ENCODE measurements around the gene NOVA2. TPM values are rescaled to one million over a fixed set of nuclear protein-coding genes. Genes with fewer than 3 reads are reported as not detected.

The NOVA2 gene
- total RNA-seq, 1 experiment from 2014 or later: not detected

DNA sequence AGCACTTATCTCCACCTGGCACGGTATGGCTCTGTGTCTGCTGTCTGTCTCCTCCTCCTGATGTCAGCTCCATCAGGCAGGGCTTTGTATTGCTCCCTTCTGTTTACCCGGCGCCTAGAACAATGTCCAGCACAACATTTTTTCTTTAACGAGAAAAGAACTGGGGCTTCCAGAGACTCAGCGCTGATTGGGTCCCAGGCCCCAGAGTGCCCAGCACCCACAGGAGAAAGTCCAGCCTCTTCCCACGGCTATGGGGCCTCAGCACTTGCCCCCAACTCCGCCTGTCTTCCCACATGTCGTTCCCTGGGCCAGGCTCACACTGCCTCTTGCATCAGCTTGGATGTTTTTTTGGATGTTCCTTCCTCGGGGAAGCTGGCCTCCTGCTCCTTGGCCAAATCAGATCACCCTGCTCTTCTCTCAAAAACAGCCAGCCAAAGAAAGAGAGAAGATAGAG lies 78.1 kb downstream of the NOVA2 start:
- H3K79me2 ChIP-seq (ENCODE audit: low read depth): peaks cover 7% of the 10 kb centered on the region; the same call in 1 of the 2 replicates
- H3K9me2 ChIP-seq (ENCODE audit: insufficient read depth): no peaks in the 10 kb centered on the region
- ChIA-PET POLR2A (ENCODE audit: unreplicated experiment) (no interaction called here), CTCF (no interaction called here)
- peaks cover 12% of the 10 kb centered on the region; the same call in 1 of the 2 replicates for H3F3A ChIP-seq (ENCODE audit: insufficient read depth, low read depth)
- no peak for TF ChIP-seq EZH2 (IDR thresholded peaks at IDR 0.05; ENCODE audit: low read depth)
- TF ChIP-seq, protein P1, sequence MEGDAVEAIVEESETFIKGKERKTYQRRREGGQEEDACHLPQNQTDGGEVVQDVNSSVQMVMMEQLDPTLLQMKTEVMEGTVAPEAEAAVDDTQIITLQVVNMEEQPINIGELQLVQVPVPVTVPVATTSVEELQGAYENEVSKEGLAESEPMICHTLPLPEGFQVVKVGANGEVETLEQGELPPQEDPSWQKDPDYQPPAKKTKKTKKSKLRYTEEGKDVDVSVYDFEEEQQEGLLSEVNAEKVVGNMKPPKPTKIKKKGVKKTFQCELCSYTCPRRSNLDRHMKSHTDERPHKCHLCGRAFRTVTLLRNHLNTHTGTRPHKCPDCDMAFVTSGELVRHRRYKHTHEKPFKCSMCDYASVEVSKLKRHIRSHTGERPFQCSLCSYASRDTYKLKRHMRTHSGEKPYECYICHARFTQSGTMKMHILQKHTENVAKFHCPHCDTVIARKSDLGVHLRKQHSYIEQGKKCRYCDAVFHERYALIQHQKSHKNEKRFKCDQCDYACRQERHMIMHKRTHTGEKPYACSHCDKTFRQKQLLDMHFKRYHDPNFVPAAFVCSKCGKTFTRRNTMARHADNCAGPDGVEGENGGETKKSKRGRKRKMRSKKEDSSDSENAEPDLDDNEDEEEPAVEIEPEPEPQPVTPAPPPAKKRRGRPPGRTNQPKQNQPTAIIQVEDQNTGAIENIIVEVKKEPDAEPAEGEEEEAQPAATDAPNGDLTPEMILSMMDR (conservative IDR thresholded peaks at IDR 0.05): no peak
- H4K20me1 ChIP-seq (ENCODE audit: insufficient read depth): no peaks in the 10 kb centered on the region
- H2AFZ ChIP-seq: no peak overlapping the region
- no peaks in the 10 kb centered on the region for H3K9me3 ChIP-seq (ENCODE audit: insufficient read depth, low read depth)
- H3K27ac ChIP-seq: no peak overlapping the region
- H3K4me2 ChIP-seq: no peak overlapping the region
- H3K4me3 ChIP-seq: no peak overlapping the region
- BruUV-seq (replicated peaks): no TSS peak
- no peak for DNase-seq
- H3K27me3 ChIP-seq (ENCODE audit: insufficient read depth, low read depth): no peaks in the 10 kb centered on the region
- peaks cover 1% of the 10 kb centered on the region; the same call in 1 of the 2 replicates for H3K4me1 ChIP-seq (replicated peaks; ENCODE audit: insufficient read depth)
- peaks cover 13% of the 10 kb centered on the region; the same call in 1 of the 2 replicates for H3K36me3 ChIP-seq (ENCODE audit: low read depth)
- intact Hi-C loops (cut with micrococcal nuclease; ENCODE audit: unreplicated experiment): no loop called here

DNA sequence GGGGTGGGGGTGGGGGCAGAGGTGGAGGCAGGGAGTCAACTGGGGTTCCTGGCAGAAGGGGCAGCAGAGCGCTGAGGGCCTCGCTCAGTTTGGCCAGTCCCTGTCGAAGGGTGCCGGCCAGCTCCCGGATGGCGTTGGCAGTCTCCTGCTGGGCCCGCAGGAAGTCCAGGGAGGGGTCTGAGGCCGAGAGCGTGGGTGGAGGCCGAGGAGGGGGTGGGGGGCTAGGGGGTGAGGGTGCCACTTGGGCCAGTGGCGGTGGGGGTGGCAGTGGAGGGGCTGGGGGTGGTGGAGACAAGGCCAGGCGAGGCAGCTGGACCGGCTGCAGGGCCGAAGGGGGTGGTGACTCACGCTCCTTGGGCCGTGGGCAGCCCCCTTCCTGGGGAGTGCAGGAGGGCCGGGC lies 82.8 kb downstream of the NOVA2 start:
- no peaks in the 10 kb centered on the region for H3K9me2 ChIP-seq (ENCODE audit: insufficient read depth)
- no peak for TF ChIP-seq EZH2 (IDR thresholded peaks at IDR 0.05; ENCODE audit: low read depth)
- TF ChIP-seq, protein P1 (conservative IDR thresholded peaks at IDR 0.05): no peak
- no peaks in the 10 kb centered on the region for H3K27me3 ChIP-seq (ENCODE audit: insufficient read depth, low read depth)
- H3K4me3 ChIP-seq: no peak overlapping the region
- H3K9me3 ChIP-seq (ENCODE audit: insufficient read depth, low read depth): no peaks in the 10 kb centered on the region
- DNase-seq: no peak
- H3K79me2 ChIP-seq (ENCODE audit: low read depth): no peaks in the 10 kb centered on the region
- CTCF ChIA-PET: no interaction called here
- intact Hi-C loops (cut with micrococcal nuclease; ENCODE audit: unreplicated experiment): no loop called here
- H3F3A ChIP-seq (ENCODE audit: insufficient read depth, low read depth): peaks cover 26% of the 10 kb centered on the region
- H3K36me3 ChIP-seq (ENCODE audit: low read depth): no peaks in the 10 kb centered on the region
- H4K20me1 ChIP-seq (ENCODE audit: insufficient read depth): no peaks in the 10 kb centered on the region
- H3K27ac ChIP-seq: no peak overlapping the region
- no TSS peak for BruUV-seq (replicated peaks)
- no peaks in the 10 kb centered on the region for H3K4me1 ChIP-seq (replicated peaks; ENCODE audit: insufficient read depth)
- H2AFZ ChIP-seq: no peak overlapping the region
- H3K4me2 ChIP-seq: no peak overlapping the region
- POLR2A ChIA-PET (ENCODE audit: unreplicated experiment): no interaction called here

DNA sequence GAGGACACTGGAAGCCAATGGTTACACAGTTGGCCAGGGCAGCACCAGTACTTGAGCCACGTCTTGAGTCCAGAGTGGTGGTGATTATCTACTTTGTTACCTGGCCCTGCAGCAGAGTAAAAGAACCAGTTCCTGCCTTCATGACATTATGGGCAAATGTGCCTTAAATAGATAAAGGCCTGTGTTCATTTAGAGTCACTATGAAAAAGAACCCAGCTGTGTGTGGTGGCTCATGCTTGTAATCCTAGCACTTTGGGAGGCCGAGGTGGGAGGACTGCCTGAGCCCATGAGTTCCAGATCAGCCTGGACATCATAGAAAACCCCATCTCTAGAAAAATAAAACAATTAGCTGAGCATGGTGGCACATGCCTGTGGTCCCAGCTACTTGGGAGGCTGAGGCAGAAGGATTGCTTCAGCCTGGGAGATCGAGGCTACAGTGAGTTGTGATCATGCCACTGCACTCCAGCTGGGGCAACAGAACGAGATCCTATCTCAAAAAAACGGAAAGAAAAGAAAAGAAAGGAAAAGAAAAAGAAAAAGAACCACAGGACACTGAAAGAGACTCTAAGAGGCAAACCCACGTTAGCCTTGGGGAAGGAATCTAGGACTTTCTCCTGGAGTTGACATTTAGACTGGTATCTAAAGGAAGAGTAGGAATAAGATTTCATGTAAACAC lies 84.3 kb downstream of the NOVA2 start:
- no peak overlapping the region for H3K4me2 ChIP-seq
- H3K9me3 ChIP-seq (ENCODE audit: insufficient read depth, low read depth): no peaks in the 10 kb centered on the region
- intact Hi-C loops (cut with micrococcal nuclease; ENCODE audit: unreplicated experiment): no loop called here
- peaks cover 26% of the 10 kb centered on the region for H3F3A ChIP-seq (ENCODE audit: insufficient read depth, low read depth)
- ChIA-PET POLR2A (ENCODE audit: unreplicated experiment) (no interaction called here), CTCF (interaction anchor here (0.6 kb wide), 1 partner anchor 103 kb away, joined by 3 read pairs; no protein-coding TSS in a partner anchor)
- H3K36me3 ChIP-seq (ENCODE audit: low read depth): no peaks in the 10 kb centered on the region
- peaks cover 8% of the 10 kb centered on the region for H4K20me1 ChIP-seq (ENCODE audit: insufficient read depth)
- H3K4me1 ChIP-seq (replicated peaks; ENCODE audit: insufficient read depth): peaks cover 8% of the 10 kb centered on the region
- H3K27ac ChIP-seq: no peak overlapping the region
- H3K27me3 ChIP-seq (ENCODE audit: insufficient read depth, low read depth): no peaks in the 10 kb centered on the region
- peaks cover 12% of the 10 kb centered on the region for H3K79me2 ChIP-seq (ENCODE audit: low read depth)
- no peak overlapping the region for H2AFZ ChIP-seq
- H3K4me3 ChIP-seq: no peak overlapping the region
- no peaks in the 10 kb centered on the region for H3K9me2 ChIP-seq (ENCODE audit: insufficient read depth)
- TF ChIP-seq EZH2 (IDR thresholded peaks at IDR 0.05; ENCODE audit: low read depth): no peak
- TF ChIP-seq, protein P1 (conservative IDR thresholded peaks at IDR 0.05): no peak
- BruUV-seq (replicated peaks): no TSS peak
- no peak for DNase-seq
